Measurements from ENCODE around the gene FNDC3A.

The FNDC3A gene

GRCh38 chr13:49044836-49045235 lies 69.1 kb downstream of the FNDC3A start:
- Histone ChIP-seq H3K9me3 (no peaks in the 10 kb centered on the region), H3K27ac (no peak overlapping the region), H3K36me3 (peaks cover 9% of the 10 kb centered on the region), H3K27me3 (no peaks in the 10 kb centered on the region), H3K4me1 (ENCODE audit: control insufficient read depth in 1 of 2, insufficient read depth in 1 of 2, low read depth in 1 of 2, low read length in 1 of 2) (no peaks in the 10 kb centered on the region), H3K4me3 (ENCODE audit: low read depth in 1 of 2, low read length in 1 of 2) (no peak overlapping the region)
- no peak for TF ChIP-seq CTCF (IDR thresholded peaks at IDR 0.05)

- H3K27me3 ChIP-seq = no peaks in the 10 kb centered on the region
- no peaks in the 10 kb centered on the region for H3K9me3 ChIP-seq
- H3K4me3 ChIP-seq (ENCODE audit: low read depth in 1 of 2, low read length in 1 of 2) = no peak overlapping the region
- no peak overlapping the region for H3K27ac ChIP-seq
- TF ChIP-seq CTCF (IDR thresholded peaks at IDR 0.05) = no peak
- H3K36me3 ChIP-seq = peaks cover 5% of the 10 kb centered on the region
- H3K4me1 ChIP-seq (ENCODE audit: control insufficient read depth in 1 of 2, insufficient read depth in 1 of 2, low read depth in 1 of 2, low read length in 1 of 2) = no peaks in the 10 kb centered on the region
These were observed 70.3 kb downstream of the FNDC3A start for GRCh38 chr13:49046002-49046401.

GRCh38 chr13:49046519-49046918 lies 70.8 kb downstream of the FNDC3A start:
- Histone ChIP-seq H3K27me3 (no peaks in the 10 kb centered on the region), H3K36me3 (peaks cover 5% of the 10 kb centered on the region), H3K27ac (no peak overlapping the region), H3K4me1 (ENCODE audit: control insufficient read depth in 1 of 2, insufficient read depth in 1 of 2, low read depth in 1 of 2, low read length in 1 of 2) (no peaks in the 10 kb centered on the region), H3K9me3 (no peaks in the 10 kb centered on the region), H3K4me3 (ENCODE audit: low read depth in 1 of 2, low read length in 1 of 2) (no peak overlapping the region)
- no peak for TF ChIP-seq CTCF (IDR thresholded peaks at IDR 0.05)

- Histone ChIP-seq H3K4me1 (ENCODE audit: control insufficient read depth in 1 of 2, insufficient read depth in 1 of 2, low read depth in 1 of 2, low read length in 1 of 2) (no peaks in the 10 kb centered on the region), H3K9me3 (no peaks in the 10 kb centered on the region), H3K27me3 (no peaks in the 10 kb centered on the region), H3K4me3 (ENCODE audit: low read depth in 1 of 2, low read length in 1 of 2) (no peak overlapping the region), H3K36me3 (no peaks in the 10 kb centered on the region), H3K27ac (no peak overlapping the region)
- TF ChIP-seq CTCF (IDR thresholded peaks at IDR 0.05) = no peak
These were observed 77.1 kb downstream of the FNDC3A start for GRCh38 chr13:49052813-49053212.

GRCh38 chr13:49053215-49053614 lies 77.5 kb downstream of the FNDC3A start:
- no peaks in the 10 kb centered on the region for H3K27me3 ChIP-seq
- no peak for TF ChIP-seq CTCF (IDR thresholded peaks at IDR 0.05)
- H3K9me3 ChIP-seq = no peaks in the 10 kb centered on the region
- H3K36me3 ChIP-seq = no peaks in the 10 kb centered on the region
- no peak overlapping the region for H3K4me3 ChIP-seq (ENCODE audit: low read depth in 1 of 2, low read length in 1 of 2)
- H3K27ac ChIP-seq = no peak overlapping the region
- H3K4me1 ChIP-seq (ENCODE audit: control insufficient read depth in 1 of 2, insufficient read depth in 1 of 2, low read depth in 1 of 2, low read length in 1 of 2) = no peaks in the 10 kb centered on the region

- Histone ChIP-seq H3K27me3 (no peaks in the 10 kb centered on the region), H3K4me3 (ENCODE audit: low read depth in 1 of 2, low read length in 1 of 2) (no peak overlapping the region), H3K27ac (no peak overlapping the region), H3K36me3 (no peaks in the 10 kb centered on the region), H3K9me3 (no peaks in the 10 kb centered on the region), H3K4me1 (ENCODE audit: control insufficient read depth in 1 of 2, insufficient read depth in 1 of 2, low read depth in 1 of 2, low read length in 1 of 2) (no peaks in the 10 kb centered on the region)
- TF ChIP-seq CTCF (IDR thresholded peaks at IDR 0.05) = no peak
These were observed 78.2 kb downstream of the FNDC3A start for GRCh38 chr13:49053906-49054305.

Measured in neutrophil (primary cell).